ENCODE results near the gene PRR7. TPM values are rescaled to one million over a fixed set of nuclear protein-coding genes. Genes with fewer than 3 reads are reported as not detected.

PRR7 gene
- polyA plus RNA-seq, 3 donors: 1.8 to 17.4 (median 2.1) TPM

DNA sequence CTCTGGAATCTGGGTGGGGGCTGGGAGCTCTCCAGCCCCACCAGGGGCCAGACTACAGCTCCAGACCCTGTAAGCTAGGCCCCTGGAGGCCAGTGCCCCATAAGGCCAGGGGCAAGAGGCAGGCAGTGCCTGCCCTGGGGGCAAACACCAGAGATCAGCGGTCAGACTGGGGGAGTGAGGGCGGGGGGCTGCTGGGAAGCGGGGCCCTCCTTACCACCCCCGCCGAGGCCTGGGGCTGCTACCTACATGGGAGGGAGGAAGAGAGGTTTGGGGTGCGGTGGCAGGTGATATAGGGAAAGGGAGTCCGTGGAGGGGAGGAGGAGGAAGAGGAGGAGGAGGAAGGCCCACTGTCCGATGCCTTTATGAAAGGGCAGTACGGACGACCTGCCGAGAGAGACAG lies 12.7 kb downstream of the PRR7 start:
- H4K20me1 ChIP-seq (ENCODE audit: insufficient read depth, low read length): peaks cover 9% of the 10 kb centered on the region
- no peak overlapping the region for H3K4me3 ChIP-seq (replicated peaks in 1 of 3; ENCODE audit: low read depth in 2 of 3, low read length in 3 of 3)
- peaks cover 48 to 57% of the 10 kb centered on the region in 2 donors for H3K4me1 ChIP-seq (ENCODE audit: control insufficient read depth in 1 of 2, insufficient read depth in 2 of 2, low read length in 2 of 2)
- H3K27ac ChIP-seq (ENCODE audit: low read depth in 1 of 2, low read length in 2 of 2): no peak overlapping the region
- no peaks in the 10 kb centered on the region for H3K36me3 ChIP-seq (replicated peaks in 1 of 2; ENCODE audit: control insufficient read depth in 1 of 2, insufficient read depth in 2 of 2, low read length in 2 of 2)
- Mint-ChIP-seq H3K27me3 (ENCODE audit: low read depth in 3 of 3) (peaks cover 2 to 21% (median 17%) of the 10 kb centered on the region in 3 donors), H3K9me3 (peaks cover 0 to 6% (median 0%) of the 10 kb centered on the region in 7 donors), H3K27ac (no peak overlapping the region), H3K36me3 (peaks cover 2 to 4% of the 10 kb centered on the region in 2 donors), H3K4me1 (peaks cover 37% of the 10 kb centered on the region), H3K4me3 (no peak overlapping the region)
- H3K79me2 ChIP-seq (ENCODE audit: insufficient read depth, low read length): no peaks in the 10 kb centered on the region
- no peak for DNase-seq
- H3K27me3 ChIP-seq (ENCODE audit: control insufficient read depth in 2 of 2, insufficient read depth in 2 of 2, low read length in 2 of 2): no peaks in the 10 kb centered on the region
- H3K9me3 ChIP-seq (replicated peaks in 1 of 2; ENCODE audit: control insufficient read depth in 1 of 2, insufficient read depth in 1 of 2, low read length in 2 of 2): no peaks in the 10 kb centered on the region
- H3K4me2 ChIP-seq (replicated peaks; ENCODE audit: extremely low read depth, low read length, poor library complexity, severe bottlenecking): no peak overlapping the region
- intact Hi-C loops (cut with micrococcal nuclease): loop anchor here (5.0 kb wide), 2 partner anchors 38 to 152 kb away; partner anchors contain the start of gene PDLIM7 (in 1 of the 2)
- H3K9ac ChIP-seq (ENCODE audit: insufficient read depth, low read length, poor library complexity, severe bottlenecking): no peak overlapping the region
- H2AFZ ChIP-seq (ENCODE audit: insufficient read depth, low read depth, low read length, poor library complexity, severe bottlenecking): no peak overlapping the region
- TF ChIP-seq, protein P1, sequence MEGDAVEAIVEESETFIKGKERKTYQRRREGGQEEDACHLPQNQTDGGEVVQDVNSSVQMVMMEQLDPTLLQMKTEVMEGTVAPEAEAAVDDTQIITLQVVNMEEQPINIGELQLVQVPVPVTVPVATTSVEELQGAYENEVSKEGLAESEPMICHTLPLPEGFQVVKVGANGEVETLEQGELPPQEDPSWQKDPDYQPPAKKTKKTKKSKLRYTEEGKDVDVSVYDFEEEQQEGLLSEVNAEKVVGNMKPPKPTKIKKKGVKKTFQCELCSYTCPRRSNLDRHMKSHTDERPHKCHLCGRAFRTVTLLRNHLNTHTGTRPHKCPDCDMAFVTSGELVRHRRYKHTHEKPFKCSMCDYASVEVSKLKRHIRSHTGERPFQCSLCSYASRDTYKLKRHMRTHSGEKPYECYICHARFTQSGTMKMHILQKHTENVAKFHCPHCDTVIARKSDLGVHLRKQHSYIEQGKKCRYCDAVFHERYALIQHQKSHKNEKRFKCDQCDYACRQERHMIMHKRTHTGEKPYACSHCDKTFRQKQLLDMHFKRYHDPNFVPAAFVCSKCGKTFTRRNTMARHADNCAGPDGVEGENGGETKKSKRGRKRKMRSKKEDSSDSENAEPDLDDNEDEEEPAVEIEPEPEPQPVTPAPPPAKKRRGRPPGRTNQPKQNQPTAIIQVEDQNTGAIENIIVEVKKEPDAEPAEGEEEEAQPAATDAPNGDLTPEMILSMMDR (IDR thresholded peaks at IDR 0.05): no peak
- 90% methylated on average over 4 of the region's 11 CpGs for WGBS (ENCODE audit: insufficient coverage)

DNA sequence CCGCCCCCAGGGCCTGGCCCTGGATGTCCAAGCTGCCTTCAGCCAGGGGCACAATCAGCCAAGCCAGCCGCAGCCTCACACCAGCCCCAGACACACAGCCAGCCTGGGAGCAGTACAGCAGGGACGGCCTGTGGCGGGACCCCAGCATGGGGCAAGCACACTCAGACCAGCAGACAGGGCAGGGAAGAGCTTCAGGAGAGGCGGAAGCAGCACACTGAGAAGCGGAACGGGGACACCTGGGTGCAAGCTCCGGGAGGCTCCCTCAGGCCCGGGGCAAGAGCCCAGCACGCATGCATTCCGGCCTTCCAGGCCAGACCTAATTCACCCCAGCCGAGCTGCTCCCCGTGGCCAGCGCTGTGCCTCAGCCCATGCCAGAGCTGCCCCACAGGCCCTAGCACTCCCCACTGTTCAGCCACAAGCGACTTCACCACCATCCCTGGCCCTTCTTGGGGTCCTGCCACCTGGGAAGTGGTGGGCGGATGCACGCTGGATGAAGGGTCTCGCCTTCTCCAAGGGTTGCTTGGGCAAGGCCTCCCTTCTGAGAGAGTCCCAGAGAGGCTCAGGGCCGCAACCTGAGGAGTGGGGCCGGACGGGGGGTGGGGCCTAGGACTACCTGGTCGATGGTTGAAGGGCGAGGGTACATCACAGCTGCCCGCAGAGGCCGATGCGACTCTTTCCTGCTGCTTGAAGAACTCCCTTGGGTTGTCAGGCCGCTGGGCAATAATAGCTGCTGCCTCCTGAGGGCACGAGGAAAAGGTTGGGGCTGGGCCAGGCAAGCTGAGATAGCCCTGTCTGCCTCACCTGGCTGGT lies 13.4 kb downstream of the PRR7 start:
- Histone ChIP-seq H3K4me1 (ENCODE audit: control insufficient read depth in 1 of 2, insufficient read depth in 2 of 2, low read length in 2 of 2) (peaks cover 45 to 50% of the 10 kb centered on the region in 2 donors), H3K27ac (ENCODE audit: low read depth in 1 of 2, low read length in 2 of 2) (no peak overlapping the region), H3K4me3 (replicated peaks in 1 of 3; ENCODE audit: low read depth in 2 of 3, low read length in 3 of 3) (no peak overlapping the region), H4K20me1 (ENCODE audit: insufficient read depth, low read length) (peaks cover 9% of the 10 kb centered on the region), H2AFZ (ENCODE audit: insufficient read depth, low read depth, low read length, poor library complexity, severe bottlenecking) (no peak overlapping the region), H3K79me2 (ENCODE audit: insufficient read depth, low read length) (no peaks in the 10 kb centered on the region), H3K9me3 (replicated peaks in 1 of 2; ENCODE audit: control insufficient read depth in 1 of 2, insufficient read depth in 1 of 2, low read length in 2 of 2) (no peaks in the 10 kb centered on the region), H3K4me2 (replicated peaks; ENCODE audit: extremely low read depth, low read length, poor library complexity, severe bottlenecking) (no peak overlapping the region), H3K27me3 (ENCODE audit: control insufficient read depth in 2 of 2, insufficient read depth in 2 of 2, low read length in 2 of 2) (no peaks in the 10 kb centered on the region), H3K9ac (ENCODE audit: insufficient read depth, low read length, poor library complexity, severe bottlenecking) (no peak overlapping the region), H3K36me3 (replicated peaks in 1 of 2; ENCODE audit: control insufficient read depth in 1 of 2, insufficient read depth in 2 of 2, low read length in 2 of 2) (no peaks in the 10 kb centered on the region)
- Mint-ChIP-seq H3K4me3 (no peak overlapping the region), H3K27me3 (ENCODE audit: low read depth in 3 of 3) (peaks cover 2 to 21% (median 16%) of the 10 kb centered on the region in 3 donors), H3K9me3 (peaks cover 0 to 6% (median 0%) of the 10 kb centered on the region in 7 donors), H3K36me3 (peaks cover 2 to 4% of the 10 kb centered on the region in 2 donors), H3K4me1 (peaks cover 37% of the 10 kb centered on the region), H3K27ac (peak overlapping the region in 1 of 7 donors; percentile 69)
- TF ChIP-seq, protein P1 (IDR thresholded peaks at IDR 0.05): no peak
- intact Hi-C loops (cut with micrococcal nuclease): loop anchor here (5.0 kb wide), 2 partner anchors 37 to 153 kb away; partner anchors contain the start of gene PDLIM7 (in 1 of the 2)
- DNase-seq: no peak
- WGBS (ENCODE audit: insufficient coverage): 97% methylated on average over 25 of the region's 28 CpGs
